HepG2 (cell line): Measurements from ENCODE around the gene ATF6. TPM values are rescaled to one million over a fixed set of nuclear protein-coding genes. Genes with fewer than 3 reads are reported as not detected.

Source experiments
- ATAC-seq: fragments of 200-7000 bp; cut with Tn5 transposase; 3 replicates; pipeline ENCODE4 v1.9.1; 2020; ENCODE audit warnings: mild to moderate bottlenecking, moderate library complexity
- BruUV-seq: library from RNA; stranded (reverse); fragments of 400-500 nt; replicated peaks from 2 replicates; lab custom pipeline; 2021; lab: Mats Ljungman, UMichigan
- CTCF ChIA-PET: fragments of 300-600 bp; formaldehyde crosslinking; extraction: SDS; loops from one replicate; lab custom pipeline; 2021; ENCODE audit warnings: low total read pairs, inconsistent platforms, low intra/inter-chr PET ratio; lab: Yijun Ruan, JAX
- POLR2A ChIA-PET: fragments of 350-600 bp; sonication (Branson Sonifier 250); formaldehyde crosslinking; loops from one replicate; lab custom pipeline; 2020; ENCODE audit warnings: antibody characterized with exemption, inconsistent platforms; lab: Yijun Ruan, JAX
- DNase-seq: peaks from one replicate; pipeline ENCODE4 v3.0.0-alpha.2; 2015; ENCODE audit warnings: low spot score
- FAIRE-seq: peaks from 3 replicates; lab custom pipeline; 2011; peaks lifted over from hg19 to GRCh38; lab: Jason Lieb, UNC
- H2AFZ ChIP-seq: one replicate; pipeline ENCODE4 v1.6.1; 2011; ENCODE audit warnings: low read length, inconsistent platforms
- H3K27ac ChIP-seq: fragments of 300-600 bp; 3 replicates; pipeline ENCODE4 v1.8.0; 2011; ENCODE audit warnings: mixed run types, mild to moderate bottlenecking, mixed read lengths, low read length, inconsistent platforms; ENCODE audit not compliant: insufficient read depth; ENCODE audit errors: extremely low read length
- H3K27me3 ChIP-seq, 2 experiments: fragments of 200-600 bp in 1 of 2; 2 replicates in 1 of 2; 3 replicates in 1 of 2; pipeline versions ENCODE4 v1.6.0 to v1.8.0; 2011; ENCODE audit warnings: low read length in 2 of 2, mild to moderate bottlenecking in 2 of 2, moderate library complexity in 2 of 2, inconsistent platforms in 1 of 2; ENCODE audit not compliant: insufficient read depth in 2 of 2, control insufficient read depth in 1 of 2
- H3K36me3 ChIP-seq, 2 experiments: fragments of 200-600 bp in 1 of 2; replicated peaks in 1 of 2; 2 replicates in 1 of 2; 3 replicates in 1 of 2; pipeline versions ENCODE4 v1.5.1 to v1.8.0; 2011; ENCODE audit warnings: low read length in 2 of 2, inconsistent platforms in 1 of 2; ENCODE audit not compliant: insufficient read depth in 2 of 2, control insufficient read depth in 1 of 2
- H3K4me1 ChIP-seq: 2 replicates; pipeline ENCODE4 v1.5.1; 2012; ENCODE audit warnings: low read length, inconsistent platforms; ENCODE audit not compliant: insufficient read depth
- H3K4me2 ChIP-seq: 2 replicates; pipeline ENCODE4 v1.6.0; 2011; ENCODE audit warnings: low read depth, low read length, inconsistent platforms
- H3K4me3 ChIP-seq, 3 experiments: fragments of 200-600 bp in 1 of 3; sonication (generic), shearing (Covaris generic) in 1 of 3; replicated peaks in 1 of 3; 2 replicates each; pipeline ENCODE4 v1.5.1; 2011 to 2016; ENCODE audit warnings: low read length in 3 of 3, inconsistent platforms in 2 of 3, low read depth in 2 of 3, mild to moderate bottlenecking in 2 of 3, control low read depth in 1 of 3, mixed read lengths in 1 of 3; ENCODE audit not compliant: insufficient read depth in 1 of 3
- H3K79me2 ChIP-seq: one replicate; pipeline ENCODE4 v1.6.1; 2011; ENCODE audit warnings: low read length, inconsistent platforms; ENCODE audit not compliant: insufficient read depth
- H3K9ac ChIP-seq: 2 replicates; pipeline ENCODE4 v1.6.0; 2011; ENCODE audit warnings: mild to moderate bottlenecking, low read depth, low read length, inconsistent platforms; ENCODE audit not compliant: insufficient read depth
- H3K9me3 ChIP-seq: 2 replicates; pipeline ENCODE4 v1.5.1; 2012; ENCODE audit warnings: mild to moderate bottlenecking, low read length
- H4K20me1 ChIP-seq: 2 replicates; pipeline ENCODE4 v1.6.0; 2011; ENCODE audit warnings: inconsistent platforms, mild to moderate bottlenecking, low read length, moderate library complexity; ENCODE audit not compliant: insufficient read depth
- AGO2 ChIP-seq: fragments of 200-400 bp; formaldehyde crosslinking; optimal IDR thresholded peaks from 2 replicates; pipeline ENCODE3; 2017; ENCODE audit warnings: mild to moderate bottlenecking, low read depth, low read length, moderate library complexity
- BRCA1 ChIP-seq: sonication (generic); formaldehyde crosslinking; IDR thresholded peaks from 2 replicates; pipeline ENCODE4 v1.4.0; 2020; ENCODE audit warnings: missing genetic modification reagents
- CHCHD3 ChIP-seq: sonication (generic); formaldehyde crosslinking; IDR thresholded peaks from 2 replicates; pipeline ENCODE4 v1.8.0; 2022; ENCODE audit warnings: mild to moderate bottlenecking, missing genetic modification reagents, moderate library complexity
- ELF3 ChIP-seq: IDR thresholded peaks from 2 replicates; pipeline ENCODE4 v1.6.1; 2016; ENCODE audit warnings: missing genetic modification reagents, missing compliant biosample characterization
- HNF4A ChIP-seq: sonication (generic); formaldehyde crosslinking; IDR thresholded peaks from 2 replicates; pipeline ENCODE4 v1.4.0; 2020; ENCODE audit warnings: missing genetic modification reagents
- HNRNPL ChIP-seq: fragments of 200-400 bp; formaldehyde crosslinking; IDR thresholded peaks from 2 replicates; pipeline ENCODE4 v1.6.1; 2017; ENCODE audit warnings: mild to moderate bottlenecking, low read depth, low read length
- MAFF ChIP-seq: IDR thresholded peaks from 2 replicates; pipeline ENCODE4 v1.6.1; 2011; ENCODE audit warnings: low read depth, low read length, improper control_type of control experiment
- MIER2 ChIP-seq: IDR thresholded peaks from 2 replicates; pipeline ENCODE4 v1.6.1; 2016; ENCODE audit warnings: missing biosample characterization, missing genetic modification reagents
- NRL ChIP-seq: sonication (generic); formaldehyde crosslinking; IDR thresholded peaks from 2 replicates; pipeline ENCODE4 v1.5.0; 2020; ENCODE audit warnings: missing genetic modification reagents, mild to moderate bottlenecking, moderate library complexity, borderline replicate concordance
- PHF8 ChIP-seq: sonication (generic); formaldehyde crosslinking; IDR thresholded peaks from 2 replicates; pipeline ENCODE4 v1.5.0; 2020; ENCODE audit warnings: missing genetic modification reagents
- TBL1XR1 ChIP-seq: fragments of 150-350 bp; IDR thresholded peaks from 2 replicates; pipeline ENCODE4 v1.6.1; 2014; ENCODE audit warnings: borderline replicate concordance, low read length; ENCODE audit not compliant: partially characterized antibody
- TEF ChIP-seq: sonication (generic); formaldehyde crosslinking; IDR thresholded peaks from 2 replicates; pipeline ENCODE4 v1.5.0; 2020; ENCODE audit warnings: missing genetic modification reagents
- ZBTB8A ChIP-seq: sonication (generic); formaldehyde crosslinking; IDR thresholded peaks from 2 replicates; pipeline ENCODE4 v1.4.0; 2020; ENCODE audit warnings: mild to moderate bottlenecking, low read depth, missing genetic modification reagents, borderline replicate concordance
- ZNF644 ChIP-seq: IDR thresholded peaks from 2 replicates; pipeline ENCODE4 v1.6.1; 2016; ENCODE audit warnings: low read depth
- WGBS: methylation state at CpG from one replicate; pipeline ENCODE4 v1.1.6; 2017; ENCODE audit warnings: low lambda C conversion rate; 5-methylcytosine and 5-hydroxymethylcytosine counted together
- in situ Hi-C: cut with HindIII; loops from 2 replicates; pipeline ENCODE4 v1.10.0; 2017; ENCODE audit warnings: low pct_unique_long_range_greater_than_20kb; ENCODE audit not compliant: extremely low pct_ligation_motif_present
- intact Hi-C: fragments of 100-400 bp; cut with micrococcal nuclease; formaldehyde crosslinking; loops from one replicate; pipeline ENCODE4 v1.10.0; 2022; ENCODE audit not compliant: unreplicated experiment
- polyA plus RNA-seq, 8 experiments: library from polyadenylated mRNA; depleted of rRNA in 3 of 8; stranded (reverse) in 7 of 8; unstranded in 1 of 8; fragments of >200 nt; fragmentation: Illumina TruSeq in 4 of 8; extraction: Trizol in 4 of 8; gene quantifications; 2 replicates each; pipeline versions ENCODE4 v1.2.1 to v1.2.3, GENCODE V29; 2011 to 2016; ENCODE audit warnings: low read depth in 4 of 8, missing spikeins in 1 of 8, mixed read lengths in 1 of 8; ENCODE audit not compliant: insufficient read depth in 1 of 8
- total RNA-seq, 5 experiments: library from RNA; depleted of rRNA; stranded (reverse); fragments of >200 nt; fragmentation: Illumina TruSeq; extraction: Trizol; gene quantifications; 2 replicates each; pipeline ENCODE4 v1.2.3, GENCODE V29; 2016; ENCODE audit warnings: low read depth in 1 of 5
- TF ChIP-seq, protein P1 (sequence below): sonication (generic); formaldehyde crosslinking; IDR thresholded peaks from 2 replicates; pipeline ENCODE4 v1.5.0; 2020; ENCODE audit warnings: missing genetic modification reagents, mild to moderate bottlenecking, borderline replicate concordance
- TF ChIP-seq, protein P2 (sequence below): sonication (generic); formaldehyde crosslinking; IDR thresholded peaks from 2 replicates; pipeline ENCODE4 v1.4.0; 2020; ENCODE audit warnings: mild to moderate bottlenecking, missing genetic modification reagents
- TF ChIP-seq, protein P3 (sequence below): sonication (generic); formaldehyde crosslinking; IDR thresholded peaks from 2 replicates; pipeline ENCODE4 v1.4.0; 2020; ENCODE audit warnings: mild to moderate bottlenecking, missing genetic modification reagents

ATF6 gene
- total and polyA plus RNA-seq, 2 of the 13 experiments (the other 11 are each of a cell fraction or from before 2014, with no cell fraction given) = 13.2 to 14.5 TPM

GRCh38 chr1:161921491-161921890, 155.4 kb downstream of the ATF6 start:
- Histone ChIP-seq H3K9ac (no peak overlapping the region), H3K4me2 (no peak overlapping the region), H3K27me3 (no peaks in the 10 kb centered on the region), H4K20me1 (no peaks in the 10 kb centered on the region), H3K4me1 (no peaks in the 10 kb centered on the region), H3K79me2 (no peaks in the 10 kb centered on the region), H3K27ac (no peak overlapping the region), H2AFZ (no peak overlapping the region), H3K4me3 (no peak overlapping the region), H3K36me3 (no peaks in the 10 kb centered on the region), H3K9me3 (no peaks in the 10 kb centered on the region)
- no TSS peak for BruUV-seq
- TF ChIP-seq, protein P1, sequence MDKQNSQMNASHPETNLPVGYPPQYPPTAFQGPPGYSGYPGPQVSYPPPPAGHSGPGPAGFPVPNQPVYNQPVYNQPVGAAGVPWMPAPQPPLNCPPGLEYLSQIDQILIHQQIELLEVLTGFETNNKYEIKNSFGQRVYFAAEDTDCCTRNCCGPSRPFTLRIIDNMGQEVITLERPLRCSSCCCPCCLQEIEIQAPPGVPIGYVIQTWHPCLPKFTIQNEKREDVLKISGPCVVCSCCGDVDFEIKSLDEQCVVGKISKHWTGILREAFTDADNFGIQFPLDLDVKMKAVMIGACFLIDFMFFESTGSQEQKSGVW = no peak
- TF ChIP-seq TEF (CRISPR knock-in tag) (no peak), MAFF (no peak), TBL1XR1 (no peak), PHF8 (CRISPR knock-in tag) (no peak), NRL (CRISPR knock-in tag) (no peak), AGO2 (no peak), HNF4A (CRISPR knock-in tag) (no peak), MIER2 (CRISPR knock-in tag) (no peak), ZNF644 (no peak), HNRNPL (no peak), ZBTB8A (CRISPR knock-in tag) (no peak), BRCA1 (CRISPR knock-in tag) (no peak), CHCHD3 (CRISPR knock-in tag) (no peak), ELF3 (no peak)
- TF ChIP-seq, protein P2, sequence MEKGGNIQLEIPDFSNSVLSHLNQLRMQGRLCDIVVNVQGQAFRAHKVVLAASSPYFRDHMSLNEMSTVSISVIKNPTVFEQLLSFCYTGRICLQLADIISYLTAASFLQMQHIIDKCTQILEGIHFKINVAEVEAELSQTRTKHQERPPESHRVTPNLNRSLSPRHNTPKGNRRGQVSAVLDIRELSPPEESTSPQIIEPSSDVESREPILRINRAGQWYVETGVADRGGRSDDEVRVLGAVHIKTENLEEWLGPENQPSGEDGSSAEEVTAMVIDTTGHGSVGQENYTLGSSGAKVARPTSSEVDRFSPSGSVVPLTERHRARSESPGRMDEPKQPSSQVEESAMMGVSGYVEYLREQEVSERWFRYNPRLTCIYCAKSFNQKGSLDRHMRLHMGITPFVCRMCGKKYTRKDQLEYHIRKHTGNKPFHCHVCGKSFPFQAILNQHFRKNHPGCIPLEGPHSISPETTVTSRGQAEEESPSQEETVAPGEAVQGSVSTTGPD (CRISPR knock-in tag) = no peak
- TF ChIP-seq, protein P3, sequence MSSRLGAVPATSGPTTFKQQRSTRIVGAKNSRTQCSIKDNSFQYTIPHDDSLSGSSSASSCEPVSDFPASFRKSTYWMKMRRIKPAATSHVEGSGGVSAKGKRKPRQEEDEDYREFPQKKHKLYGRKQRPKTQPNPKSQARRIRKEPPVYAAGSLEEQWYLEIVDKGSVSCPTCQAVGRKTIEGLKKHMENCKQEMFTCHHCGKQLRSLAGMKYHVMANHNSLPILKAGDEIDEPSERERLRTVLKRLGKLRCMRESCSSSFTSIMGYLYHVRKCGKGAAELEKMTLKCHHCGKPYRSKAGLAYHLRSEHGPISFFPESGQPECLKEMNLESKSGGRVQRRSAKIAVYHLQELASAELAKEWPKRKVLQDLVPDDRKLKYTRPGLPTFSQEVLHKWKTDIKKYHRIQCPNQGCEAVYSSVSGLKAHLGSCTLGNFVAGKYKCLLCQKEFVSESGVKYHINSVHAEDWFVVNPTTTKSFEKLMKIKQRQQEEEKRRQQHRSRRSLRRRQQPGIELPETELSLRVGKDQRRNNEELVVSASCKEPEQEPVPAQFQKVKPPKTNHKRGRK (CRISPR knock-in tag) = no peak
- WGBS = 100% methylated on average over 1 of the region's 1 CpG
- CTCF ChIA-PET = no interaction called here
- ATAC-seq (no peak), DNase-seq (no peak), FAIRE-seq (no peak)
- POLR2A ChIA-PET = no interaction called here
- intact Hi-C loops (no loop called here), in situ Hi-C loops (no loop called here)
